Esophagus muscularis mucosa (tissue), 3 donors: ENCODE data around the gene CCNYL1.

Experiments used
- EP300 ChIP-seq: sonication (generic); formaldehyde crosslinking; IDR thresholded peaks from one replicate; pipeline ENCODE4 v1.6.1; 2017; ENCODE audit warnings: antibody characterized with exemption
- TF ChIP-seq, protein P1 (sequence below), 3 experiments: fragments of 200-600 bp in 2 of 3; fragments of 450-650 bp in 1 of 3; sonication (generic) in 2 of 3; IDR thresholded peaks; one replicate each; pipeline ENCODE4 v1.5.1; 2017 to 2019; ENCODE audit warnings: antibody characterized with exemption in 3 of 3, mild to moderate bottlenecking in 2 of 3, moderate library complexity in 1 of 3

DNA sequence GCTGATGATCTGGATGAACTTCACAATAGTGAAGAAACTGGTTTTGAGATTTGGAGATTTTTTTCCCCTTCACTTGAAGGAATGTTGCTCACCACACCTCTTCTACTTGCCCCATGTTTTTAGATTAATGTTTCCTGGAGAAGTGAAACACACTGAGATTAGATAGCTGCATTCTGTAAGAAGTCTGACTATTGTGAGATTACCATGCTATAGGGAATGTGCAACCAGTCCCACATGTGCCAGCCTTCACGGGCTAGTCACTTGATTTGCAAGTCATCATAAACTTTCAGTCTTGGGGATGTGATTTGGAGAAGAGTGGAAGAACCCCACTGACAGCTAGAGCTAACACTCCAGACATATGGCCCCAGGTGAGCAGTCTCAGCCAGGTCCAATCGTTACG is 7.4 kb upstream of the CCNYL1 start:
- TF ChIP-seq, protein P1, sequence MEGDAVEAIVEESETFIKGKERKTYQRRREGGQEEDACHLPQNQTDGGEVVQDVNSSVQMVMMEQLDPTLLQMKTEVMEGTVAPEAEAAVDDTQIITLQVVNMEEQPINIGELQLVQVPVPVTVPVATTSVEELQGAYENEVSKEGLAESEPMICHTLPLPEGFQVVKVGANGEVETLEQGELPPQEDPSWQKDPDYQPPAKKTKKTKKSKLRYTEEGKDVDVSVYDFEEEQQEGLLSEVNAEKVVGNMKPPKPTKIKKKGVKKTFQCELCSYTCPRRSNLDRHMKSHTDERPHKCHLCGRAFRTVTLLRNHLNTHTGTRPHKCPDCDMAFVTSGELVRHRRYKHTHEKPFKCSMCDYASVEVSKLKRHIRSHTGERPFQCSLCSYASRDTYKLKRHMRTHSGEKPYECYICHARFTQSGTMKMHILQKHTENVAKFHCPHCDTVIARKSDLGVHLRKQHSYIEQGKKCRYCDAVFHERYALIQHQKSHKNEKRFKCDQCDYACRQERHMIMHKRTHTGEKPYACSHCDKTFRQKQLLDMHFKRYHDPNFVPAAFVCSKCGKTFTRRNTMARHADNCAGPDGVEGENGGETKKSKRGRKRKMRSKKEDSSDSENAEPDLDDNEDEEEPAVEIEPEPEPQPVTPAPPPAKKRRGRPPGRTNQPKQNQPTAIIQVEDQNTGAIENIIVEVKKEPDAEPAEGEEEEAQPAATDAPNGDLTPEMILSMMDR (IDR thresholded peaks at IDR 0.05), result no peak
- TF ChIP-seq EP300, result no peak
